Gastrocnemius medialis (tissue), 4 donors: Measurements from ENCODE around the gene CD209. TPM values are rescaled to one million over a fixed set of nuclear protein-coding genes. Genes with fewer than 3 reads are reported as not detected.

Source experiments
- ATAC-seq, 2 donors: fragments of 150-250 bp; one replicate each; pipeline ENCODE4 v1.9.1; 2016
- DNase-seq, 2 donors: peaks; one replicate each; pipeline ENCODE4 v3.0.0-alpha.2; 2019
- H3K27ac ChIP-seq, 4 donors: fragments of 200-600 bp; sonication (generic); 1 replicate in 1 of 4; 2 replicates in 3 of 4; pipeline ENCODE4 v1.5.1; 2016 to 2018; ENCODE audit warnings: mild to moderate bottlenecking in 2 of 4, moderate library complexity in 1 of 4
- H3K27me3 ChIP-seq, 3 donors: fragments of 200-600 bp; sonication (generic) in 2 of 3; 1 replicate in 1 of 3; 2 replicates in 2 of 3; pipeline versions ENCODE4 v1.5.1 to v1.6.0; 2016 to 2019; ENCODE audit warnings: mild to moderate bottlenecking in 1 of 3, moderate library complexity in 1 of 3
- H3K36me3 ChIP-seq, 2 donors: fragments of 200-600 bp; sonication (generic) in 1 of 2; one replicate each; pipeline ENCODE4 v1.5.1; 2017 to 2018
- H3K4me1 ChIP-seq, 2 donors: fragments of 200-600 bp; sonication (generic) in 1 of 2; one replicate each; pipeline ENCODE4 v1.5.1; 2016 to 2017; ENCODE audit warnings: mild to moderate bottlenecking in 2 of 2
- H3K4me3 ChIP-seq, 4 donors: fragments of 200-600 bp; sonication (generic) in 3 of 4; 1 replicate in 1 of 4; 2 replicates in 3 of 4; pipeline ENCODE4 v1.5.1; 2016 to 2019; ENCODE audit warnings: mild to moderate bottlenecking in 2 of 4
- H3K9me3 ChIP-seq, 3 donors: fragments of 200-600 bp; sonication (generic) in 2 of 3; 1 replicate in 1 of 3; 2 replicates in 2 of 3; pipeline ENCODE4 v1.5.1; 2016 to 2019
- CTCF ChIP-seq, 5 experiments: fragments of 450-650 bp in 3 of 5; fragments of 200-600 bp in 2 of 5; sonication (generic) in 2 of 5; IDR thresholded peaks in 4 of 5; conservative IDR thresholded peaks in 1 of 5; 1 replicate in 4 of 5; 2 replicates in 1 of 5; pipeline ENCODE4 v1.5.1; 2016 to 2019; ENCODE audit warnings: antibody characterized with exemption in 5 of 5, mild to moderate bottlenecking in 3 of 5, moderate library complexity in 3 of 5
- POLR2A ChIP-seq, 2 donors: fragments of 450-650 bp; IDR thresholded peaks; one replicate each; pipeline ENCODE4 v1.6.1; 2017; ENCODE audit warnings: antibody characterized with exemption in 2 of 2, mild to moderate bottlenecking in 2 of 2, moderate library complexity in 2 of 2
- in situ Hi-C, 4 donors: fragments of 200-750 bp; cut with MboI; loops; one replicate each; pipeline versions ENCODE4 v1.15.0 to v1.8.0; 2017; ENCODE audit warnings: low sequenced_read_pairs in 4 of 4
- intact Hi-C: fragments of 100-400 bp; cut with DNase I; formaldehyde crosslinking; loops from one replicate; pipeline ENCODE4 v1.15.1; 2023; ENCODE audit warnings: low total_unique reads
- total RNA-seq, 4 donors: library from RNA; depleted of rRNA; stranded (reverse); fragments of >200 nt; gene quantifications; one replicate each; pipeline versions ENCODE4 v1.1.0 to v1.2.3, GENCODE V29; 2016

The CD209 gene
- total RNA-seq, 4 donors from 2014 or later: 0.56 to 1.3 (median 1.0) TPM

GRCh38 chr19:7692417-7693088, 54.8 kb downstream of the CD209 start:
- no peak for ATAC-seq
- H3K4me1 ChIP-seq: no peaks in the 10 kb centered on the region
- no peak for TF ChIP-seq POLR2A (IDR thresholded peaks at IDR 0.05)
- no peak for TF ChIP-seq CTCF (IDR thresholded peaks at IDR 0.05 in 4 of 5, conservative IDR thresholded peaks at IDR 0.05 in 1 of 5)
- no peaks in the 10 kb centered on the region for H3K36me3 ChIP-seq
- in situ Hi-C loops: no loop called here
- no peak overlapping the region for H3K27ac ChIP-seq
- H3K9me3 ChIP-seq: no peaks in the 10 kb centered on the region
- DNase-seq: no peak
- intact Hi-C loops: no loop called here
- H3K27me3 ChIP-seq: peaks cover 3 to 23% (median 19%) of the 10 kb centered on the region in 3 donors
- no peak overlapping the region for H3K4me3 ChIP-seq

- in situ Hi-C loops (no loop called here), intact Hi-C loops (no loop called here)
- Histone ChIP-seq H3K4me3 (no peak overlapping the region), H3K4me1 (no peaks in the 10 kb centered on the region), H3K9me3 (no peaks in the 10 kb centered on the region), H3K27ac (no peak overlapping the region), H3K36me3 (no peaks in the 10 kb centered on the region), H3K27me3 (peaks cover 3 to 16% (median 16%) of the 10 kb centered on the region in 3 donors)
- DNase-seq: no peak
- ATAC-seq: no peak
- TF ChIP-seq CTCF (IDR thresholded peaks at IDR 0.05 in 4 of 5, conservative IDR thresholded peaks at IDR 0.05 in 1 of 5) (no peak), POLR2A (IDR thresholded peaks at IDR 0.05) (no peak)
Measured at GRCh38 chr19:7691497-7691896, 55.8 kb downstream of the CD209 start.

DNA sequence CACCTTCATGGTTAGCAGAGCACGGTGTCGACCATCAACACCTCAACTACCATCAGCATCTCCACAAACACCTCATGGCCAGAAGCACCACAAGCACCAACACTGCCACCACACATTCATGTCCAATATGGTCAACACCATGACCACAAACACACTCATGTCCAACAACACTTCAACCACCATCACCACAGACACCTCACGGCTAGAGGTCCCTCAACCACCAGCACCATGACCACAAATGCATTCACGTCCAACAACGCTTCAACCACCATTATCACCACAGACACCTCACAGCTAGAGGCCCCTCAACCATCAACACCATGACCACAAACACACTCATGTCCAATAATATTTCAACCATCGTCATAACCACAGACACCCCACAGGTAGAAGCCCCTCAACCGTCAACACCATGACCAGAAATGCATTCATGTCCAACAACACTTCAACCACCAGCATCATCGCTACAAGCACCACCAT, 56.5 kb downstream of the CD209 start:
- in situ Hi-C loops (no loop called here), intact Hi-C loops (no loop called here)
- Histone ChIP-seq H3K27ac (no peak overlapping the region), H3K4me3 (no peak overlapping the region), H3K27me3 (peaks cover 3 to 16% (median 16%) of the 10 kb centered on the region in 3 donors), H3K4me1 (no peaks in the 10 kb centered on the region), H3K9me3 (no peaks in the 10 kb centered on the region), H3K36me3 (no peaks in the 10 kb centered on the region)
- TF ChIP-seq CTCF (IDR thresholded peaks at IDR 0.05 in 4 of 5, conservative IDR thresholded peaks at IDR 0.05 in 1 of 5) (no peak), POLR2A (IDR thresholded peaks at IDR 0.05) (no peak)
- ATAC-seq: no peak
- no peak for DNase-seq

Other genes with a start within 250 kb of the CD209 start
- gene ZNF358, start 231.4 kb downstream of the CD209 start, total RNA-seq: 100 to 1,000 TPM in 2 of 4 donors, 10 to 100 TPM in 2; 69.8 to 139 (median 116) TPM
- 10 to 100 TPM in 3 of 4 donors, 1 to 10 TPM in 1; 9.2 to 13.6 (median 11.5) TPM for gene MCOLN1, start 224.9 kb downstream of the CD209 start, total RNA-seq
- gene PNPLA6, start 211.8 kb downstream of the CD209 start, total RNA-seq: 100 to 1,000 TPM in 1 of 4 donors, 10 to 100 TPM in 3; 61.4 to 101 (median 75.1) TPM
- under 1 TPM in 2 of 4 donors, not detected in 2; 0.15 to 0.16 TPM for gene CAMSAP3, start 151.7 kb downstream of the CD209 start, total RNA-seq
- gene XAB2, start 118.0 kb downstream of the CD209 start, total RNA-seq: 10 to 100 TPM; 29.6 to 51.2 (median 31.1) TPM
- 10 to 100 TPM in 3 of 4 donors, 1 to 10 TPM in 1; 9.5 to 15.1 (median 12.9) TPM for gene PET100, start 117.7 kb downstream of the CD209 start, total RNA-seq
- not detected for gene PCP2, start 113.8 kb downstream of the CD209 start, total RNA-seq
- gene STXBP2, start 110.4 kb downstream of the CD209 start, total RNA-seq: 1 to 10 TPM in 3 of 4 donors, under 1 TPM in 1; 0.87 to 3.7 (median 2.8) TPM
- gene RETN, start 78.5 kb downstream of the CD209 start, total RNA-seq: 1 to 10 TPM in 1 of 4 donors, not detected in 3; 1.2 TPM
- 1 to 10 TPM in 1 of 4 donors, under 1 TPM in 1, not detected in 2; 0.16 to 1.2 TPM for gene MCEMP1, start 70.4 kb downstream of the CD209 start, total RNA-seq
- gene TRAPPC5, start 66.7 kb downstream of the CD209 start, total RNA-seq: 100 to 1,000 TPM; 109 to 146 (median 126) TPM
- not detected for gene FCER2, start 45.4 kb downstream of the CD209 start, total RNA-seq
- gene CLEC4G, start 15.4 kb downstream of the CD209 start, total RNA-seq: under 1 TPM in 1 of 4 donors, not detected in 3; 0.86 TPM
- gene CLEC4M, start 15.7 kb upstream of the CD209 start, total RNA-seq: not detected
- gene EVI5L, start 82.7 kb upstream of the CD209 start, total RNA-seq: 10 to 100 TPM; 17.5 to 24.6 (median 20.4) TPM
- gene PRR36, start 126.9 kb upstream of the CD209 start, total RNA-seq: not detected
- gene LRRC8E, start 141.0 kb upstream of the CD209 start, total RNA-seq: 1 to 10 TPM in 1 of 4 donors, not detected in 3; 2.1 TPM
- gene MAP2K7, start 156.3 kb upstream of the CD209 start, total RNA-seq: 10 to 100 TPM; 17.7 to 41.7 (median 32.9) TPM
- gene TGFBR3L, start 167.3 kb upstream of the CD209 start, total RNA-seq: 1 to 10 TPM in 2 of 4 donors, under 1 TPM in 1, not detected in 1; 0.62 to 2.6 (median 1.5) TPM
- 10 to 100 TPM in 1 of 4 donors, 1 to 10 TPM in 3; 4.6 to 10.9 (median 7.1) TPM for gene SNAPC2, start 172.8 kb upstream of the CD209 start, total RNA-seq
- not detected for gene CTXN1, start 178.6 kb upstream of the CD209 start, total RNA-seq
- gene TIMM44, start 196.1 kb upstream of the CD209 start, total RNA-seq: 100 to 1,000 TPM in 1 of 4 donors, 10 to 100 TPM in 3; 53.9 to 168 (median 94.1) TPM